ENCODE data around the gene CEMIP.

The CEMIP gene

DNA sequence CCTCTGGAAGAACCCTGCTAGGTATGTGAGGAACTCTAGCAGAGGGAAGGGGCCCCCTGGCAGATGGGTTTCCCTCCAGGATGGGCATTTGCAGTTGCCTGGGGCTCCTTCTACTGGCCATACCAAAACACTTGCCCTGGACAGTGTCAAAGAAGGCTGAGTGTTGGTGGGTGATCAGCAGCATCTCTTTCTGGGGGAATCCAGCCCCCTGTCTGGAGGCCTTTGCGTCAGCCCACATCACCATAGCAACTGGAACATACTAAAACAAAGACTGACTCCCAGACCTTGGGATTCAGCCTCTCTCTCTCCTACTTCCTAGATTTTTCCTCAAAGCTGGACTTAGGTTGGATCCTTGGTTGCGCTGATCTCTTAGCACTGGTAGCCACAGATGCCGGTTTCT is 8.1 kb downstream of the CEMIP start:
- no peak for DNase-seq (ENCODE audit: low read depth)

DNA sequence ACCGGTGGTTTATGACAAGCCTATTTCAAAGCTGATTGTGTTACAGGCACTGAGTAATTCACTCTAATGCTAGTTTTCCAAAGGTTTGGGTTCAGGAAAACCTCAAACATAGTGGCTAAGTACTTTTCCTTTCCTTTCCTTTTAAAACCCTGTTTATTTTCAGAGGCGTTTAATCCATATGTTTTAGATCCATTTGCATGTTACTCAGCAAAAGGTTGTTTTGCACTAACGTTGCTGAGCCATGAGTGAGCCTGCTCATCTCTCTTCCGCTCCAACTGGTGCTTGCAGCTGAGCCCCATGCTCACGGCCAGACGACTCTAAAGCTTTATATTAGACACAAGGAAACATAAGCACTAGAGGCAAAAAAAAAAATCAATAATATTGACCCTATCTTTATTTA is 9.4 kb downstream of the CEMIP start:
- DNase-seq (ENCODE audit: low read depth): no peak

GRCh38 chr15:80789296-80789695 is 10.1 kb downstream of the CEMIP start:
- no peak for DNase-seq (ENCODE audit: low read depth)

DNA sequence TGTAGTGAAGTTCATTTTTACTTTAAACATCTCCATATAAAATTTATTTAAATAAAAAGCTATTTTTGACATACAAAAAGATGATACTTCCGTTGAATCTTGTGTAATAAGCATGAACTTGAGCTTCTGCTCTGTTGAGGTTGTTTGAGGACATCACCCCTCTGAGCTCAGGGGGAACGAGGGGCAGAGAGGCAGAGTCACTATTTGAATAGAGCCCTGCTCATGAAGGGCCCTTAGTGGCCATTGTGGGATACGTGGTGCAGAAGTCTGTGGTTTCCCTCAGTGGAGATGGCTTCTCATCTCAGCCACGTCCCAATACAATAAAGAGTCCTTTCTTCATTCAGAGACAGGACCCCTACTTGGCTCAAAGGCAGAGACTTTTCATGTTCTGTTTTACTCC is 10.6 kb downstream of the CEMIP start:
- DNase-seq (ENCODE audit: low read depth): no peak

DNA sequence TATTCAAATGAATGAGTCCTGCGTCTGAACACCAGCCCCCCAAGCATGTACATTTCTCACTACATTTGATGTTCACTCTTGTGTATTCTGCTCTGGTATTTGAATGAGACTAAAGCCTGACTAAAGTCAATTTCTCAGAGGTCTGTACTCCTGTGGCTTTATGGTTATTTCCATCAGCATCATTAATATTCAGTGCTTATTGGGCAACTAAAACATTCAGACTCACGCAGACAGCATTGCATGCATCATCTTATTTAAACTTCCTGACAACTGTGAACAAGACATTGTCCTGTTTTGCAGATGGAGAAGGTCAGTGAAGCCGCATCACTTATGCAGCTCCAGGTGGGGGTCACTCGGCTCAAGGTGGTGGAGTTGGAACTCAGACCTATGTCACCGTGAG is 11.1 kb downstream of the CEMIP start:
- DNase-seq (ENCODE audit: low read depth): no peak

DNA sequence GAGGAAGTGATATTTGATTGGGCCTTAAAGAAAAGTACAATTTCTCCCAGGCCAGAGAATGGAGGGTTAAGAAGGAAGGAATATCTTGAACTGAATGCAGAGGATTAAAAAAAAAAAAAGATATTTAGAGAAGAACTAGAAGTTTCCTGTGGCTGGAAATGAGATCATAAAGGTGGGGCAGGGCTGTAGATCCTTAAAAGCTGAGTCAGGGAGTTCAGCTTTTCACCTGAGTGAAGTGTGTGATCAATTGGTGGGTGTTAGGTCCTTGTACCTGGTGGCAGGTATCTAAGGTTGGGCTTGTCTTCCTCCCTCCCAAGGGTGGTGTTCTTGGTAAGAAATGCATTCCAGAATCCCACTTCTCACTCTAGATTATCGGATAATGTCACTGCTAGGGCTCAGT is 11.8 kb downstream of the CEMIP start:
- DNase-seq (ENCODE audit: low read depth): no peak

DNA sequence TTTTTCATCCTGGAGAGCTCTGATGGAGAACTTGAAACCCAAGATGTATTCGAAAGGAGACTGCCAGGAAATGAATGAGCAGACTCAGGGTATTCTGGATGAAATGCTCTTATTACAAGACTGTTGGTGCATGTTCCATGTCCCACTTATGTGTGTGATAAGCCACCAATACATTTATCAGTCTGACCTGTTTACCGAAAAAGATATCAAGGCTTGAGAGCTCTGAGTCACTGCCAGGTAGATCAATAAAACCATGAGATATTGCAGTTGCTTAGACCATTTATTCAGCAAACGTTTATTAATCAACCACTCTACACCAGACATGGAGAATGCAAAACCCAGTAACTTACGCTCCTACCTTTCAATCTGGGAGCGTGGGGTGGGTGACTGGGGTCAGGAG is 17.2 kb downstream of the CEMIP start:
- no peak for DNase-seq (ENCODE audit: low read depth)

- DNase-seq (ENCODE audit: low read depth): no peak
Observed at GRCh38 chr15:80798911-80799310, 19.7 kb downstream of the CEMIP start.

GRCh38 chr15:80800067-80800466 is 20.9 kb downstream of the CEMIP start:
- DNase-seq (ENCODE audit: low read depth): no peak

GRCh38 chr15:80801891-80802680 is 22.9 kb downstream of the CEMIP start:
- DNase-seq (ENCODE audit: low read depth): no peak

GRCh38 chr15:80803580-80804525 is 24.7 kb downstream of the CEMIP start:
- DNase-seq (ENCODE audit: low read depth): no peak

- DNase-seq (ENCODE audit: low read depth): no peak
Observed at GRCh38 chr15:80804970-80805495, 25.9 kb downstream of the CEMIP start.

- no peak for DNase-seq (ENCODE audit: low read depth)
Observed at GRCh38 chr15:80811781-80812315, 32.7 kb downstream of the CEMIP start.

DNA sequence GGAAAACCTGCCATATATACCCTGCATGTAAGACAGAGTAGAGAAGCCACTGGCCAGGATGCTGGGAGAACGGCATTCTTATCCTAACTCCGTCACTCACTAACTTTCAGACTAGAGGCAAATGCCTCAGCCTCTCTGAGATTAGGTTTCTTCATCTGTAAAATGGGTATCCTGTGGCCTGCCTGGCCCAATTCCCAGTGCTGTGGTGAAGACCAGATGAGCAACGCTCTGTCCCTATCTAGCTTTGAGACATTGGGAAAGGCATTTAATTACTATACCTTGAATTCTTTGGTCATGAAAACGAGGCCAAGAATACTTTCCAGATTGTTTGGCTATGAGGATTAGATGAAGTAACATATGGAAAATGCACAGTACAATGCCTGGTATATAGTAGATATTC is 35.9 kb downstream of the CEMIP start:
- no peak for DNase-seq (ENCODE audit: low read depth)

DNA sequence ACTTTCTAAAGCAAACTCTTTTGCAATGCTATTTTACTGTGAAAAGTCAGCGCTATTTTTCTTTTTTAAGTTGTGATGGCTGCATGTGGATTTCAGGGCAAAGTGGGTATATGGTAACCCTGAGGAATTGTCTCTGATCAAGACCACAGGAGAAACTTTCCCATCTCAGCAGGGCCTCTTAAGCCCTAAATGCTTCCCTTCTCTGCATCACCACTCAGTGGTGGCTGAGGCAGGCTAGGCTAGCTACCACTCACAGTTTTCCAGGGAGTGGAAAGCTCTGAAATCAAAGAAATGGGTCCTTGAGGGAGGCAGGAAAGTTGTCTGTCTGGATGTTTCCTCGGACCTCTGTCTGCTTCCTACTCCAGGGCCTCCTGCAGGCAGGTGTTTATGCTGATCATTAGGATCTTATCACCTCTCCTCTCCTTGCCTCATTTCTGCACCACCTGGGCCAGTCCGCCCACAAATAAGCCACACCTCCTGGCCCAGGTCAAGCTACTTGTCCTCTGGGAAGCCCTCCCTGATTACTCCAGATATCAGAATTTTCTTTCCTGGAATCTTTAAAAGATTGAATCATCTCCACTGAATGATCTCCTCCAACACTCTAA is 37.0 kb downstream of the CEMIP start:
- DNase-seq (ENCODE audit: low read depth): no peak

DNA sequence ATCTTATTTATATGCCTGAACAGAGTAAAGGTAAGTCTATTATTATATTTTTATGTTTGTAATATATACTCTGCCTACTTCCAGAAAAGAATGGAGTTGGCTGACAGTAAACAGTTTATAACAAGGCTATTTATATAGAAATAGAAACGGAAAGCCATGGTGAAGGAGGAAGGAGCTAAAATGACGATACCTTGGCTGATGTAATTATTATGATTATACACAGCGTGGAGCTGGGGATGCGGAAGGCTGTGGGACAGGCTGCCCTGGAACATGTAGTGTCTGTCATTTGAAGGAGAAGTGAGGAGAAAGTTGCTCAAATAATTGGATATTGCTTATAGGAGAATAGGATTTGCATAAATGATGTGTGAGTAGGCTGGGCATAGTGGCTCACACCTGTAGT is 37.8 kb downstream of the CEMIP start:
- no peak for DNase-seq (ENCODE audit: low read depth)

GRCh38 chr15:80817901-80818300 is 38.7 kb downstream of the CEMIP start:
- DNase-seq (ENCODE audit: low read depth): no peak

- no peak for DNase-seq (ENCODE audit: low read depth)
Observed at GRCh38 chr15:80819001-80819400, 39.8 kb downstream of the CEMIP start.

DNA sequence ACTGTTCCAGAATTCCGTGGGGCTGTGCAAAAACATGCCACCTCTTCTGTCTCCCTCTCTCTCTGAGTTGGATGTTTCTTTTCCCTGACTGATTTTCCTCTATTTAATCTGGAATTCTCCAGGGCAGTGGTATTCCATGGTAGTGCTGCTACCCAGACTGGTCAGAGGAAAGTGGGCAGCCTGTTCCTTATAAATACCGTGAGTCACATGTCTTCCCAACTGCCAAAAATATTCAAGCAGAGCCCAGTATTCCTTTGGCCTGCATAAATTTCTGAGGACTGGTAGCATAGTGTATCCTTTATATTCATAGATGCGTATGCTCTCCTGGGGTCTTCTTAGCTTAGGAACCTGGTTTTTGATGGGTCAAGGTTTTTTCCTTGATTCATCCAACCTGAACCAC is 40.9 kb downstream of the CEMIP start:
- no peak for DNase-seq (ENCODE audit: low read depth)

- DNase-seq (ENCODE audit: low read depth): no peak
Observed at GRCh38 chr15:80822256-80822655, 43.1 kb downstream of the CEMIP start.

DNA sequence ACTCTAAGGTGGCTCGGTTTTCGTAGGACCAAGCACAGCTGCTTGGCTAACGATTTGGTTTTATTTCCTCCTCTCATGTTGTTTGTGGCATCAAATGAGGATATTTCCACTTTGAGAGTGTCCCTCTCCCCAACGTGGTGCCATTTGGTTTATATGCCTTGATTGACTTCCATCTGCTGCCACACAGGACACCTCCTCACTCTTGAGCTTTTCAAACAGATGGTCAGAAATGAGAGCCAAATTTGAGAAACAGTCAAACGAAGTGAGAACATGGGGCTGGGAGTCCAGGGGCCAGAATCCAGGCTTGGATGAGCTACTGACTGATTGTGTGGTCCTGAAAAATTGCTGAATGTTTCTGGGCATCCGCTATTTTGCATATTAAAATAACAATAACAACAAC is 43.5 kb downstream of the CEMIP start:
- DNase-seq (ENCODE audit: low read depth): no peak

- DNase-seq (ENCODE audit: low read depth): no peak
Observed at GRCh38 chr15:80823120-80823519, 44.0 kb downstream of the CEMIP start.
